GM06990 (cell line): Measurements from ENCODE around the gene SYTL2.

Source experiments
- DNase-seq: peaks from one replicate; pipeline ENCODE4 v3.0.0-alpha.2; 2011; ENCODE audit not compliant: insufficient read length; ENCODE audit errors: extremely low read depth
- H3K27me3 ChIP-seq: replicated peaks from 2 replicates; pipeline ENCODE4 v1.6.0; 2011; ENCODE audit warnings: low read length; ENCODE audit not compliant: control insufficient read depth, insufficient read depth
- H3K36me3 ChIP-seq: 2 replicates; pipeline ENCODE4 v1.5.1; 2011; ENCODE audit warnings: low read length; ENCODE audit not compliant: control insufficient read depth, insufficient read depth
- H3K4me3 ChIP-seq: replicated peaks from 2 replicates; pipeline ENCODE4 v1.5.1; 2011; ENCODE audit warnings: low read depth, mild to moderate bottlenecking, control low read depth, low read length
- CTCF ChIP-seq: IDR thresholded peaks from 2 replicates; pipeline ENCODE4 v1.5.1; 2011; ENCODE audit warnings: low read length, control low read depth, mild to moderate bottlenecking, inconsistent platforms; ENCODE audit not compliant: insufficient read depth, poor library complexity, severe bottlenecking

Gene SYTL2

DNA sequence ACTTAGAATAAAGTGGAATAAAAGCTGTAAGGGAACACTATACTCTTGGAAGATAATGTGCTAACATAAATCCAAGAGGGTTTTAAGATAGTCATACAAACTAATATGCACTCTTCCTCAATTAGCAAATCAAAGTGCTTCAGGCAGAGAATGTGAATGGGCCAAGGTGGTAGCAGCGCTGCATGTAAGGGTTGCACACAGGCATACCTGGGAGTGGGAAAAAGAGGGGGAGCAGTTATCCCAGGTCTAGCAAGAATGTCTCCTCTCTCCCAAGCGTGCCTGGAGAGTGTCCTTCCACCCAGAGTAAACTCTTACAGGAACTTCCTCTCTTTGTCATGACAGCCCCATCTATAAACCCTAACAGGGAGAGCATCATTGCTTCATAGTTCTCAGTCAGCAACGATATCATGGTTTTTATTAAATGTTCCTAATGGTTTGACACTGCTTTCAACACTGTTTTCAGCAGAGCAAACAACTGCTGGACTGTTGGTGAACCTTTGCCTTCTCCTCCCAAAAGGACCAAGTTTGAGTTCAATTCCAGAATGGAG lies 61.6 kb downstream of the SYTL2 start:
- peaks cover 1% of the 10 kb centered on the region; the same call in 1 of the 2 replicates for H3K27me3 ChIP-seq
- no peak for TF ChIP-seq CTCF
- no peaks in the 10 kb centered on the region for H3K36me3 ChIP-seq
- no peak overlapping the region for H3K4me3 ChIP-seq
- DNase-seq = no peak

DNA sequence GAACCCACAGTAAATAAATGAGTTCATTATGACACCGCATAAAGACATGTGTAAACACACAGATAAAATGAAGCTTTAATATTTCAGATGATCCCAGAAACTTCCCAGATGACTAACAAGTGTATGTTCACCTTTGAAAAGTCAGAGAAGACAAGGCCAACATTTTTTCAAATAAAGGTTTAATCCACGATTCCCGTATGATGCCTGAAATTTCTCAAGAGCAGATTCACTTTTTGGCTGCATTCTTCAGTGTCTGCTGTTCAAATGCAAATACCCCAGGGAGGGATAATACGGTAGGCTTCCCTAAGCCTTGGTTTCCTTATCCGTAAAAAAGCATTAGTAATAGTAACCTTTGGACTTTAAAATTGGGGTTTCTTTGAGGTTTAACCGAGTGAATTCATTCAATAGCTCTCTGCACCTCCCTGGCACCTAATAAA lies 62.5 kb downstream of the SYTL2 start:
- Histone ChIP-seq H3K4me3 (no peak overlapping the region), H3K27me3 (peaks cover 1% of the 10 kb centered on the region; the same call in 1 of the 2 replicates), H3K36me3 (no peaks in the 10 kb centered on the region)
- no peak for DNase-seq
- no peak for TF ChIP-seq CTCF

GRCh38 chr11:85746670-85747069 lies 64.3 kb downstream of the SYTL2 start:
- Histone ChIP-seq H3K4me3 (no peak overlapping the region), H3K27me3 (peaks cover 1% of the 10 kb centered on the region; the same call in 1 of the 2 replicates), H3K36me3 (no peaks in the 10 kb centered on the region)
- TF ChIP-seq CTCF = no peak
- DNase-seq = no peak

DNA sequence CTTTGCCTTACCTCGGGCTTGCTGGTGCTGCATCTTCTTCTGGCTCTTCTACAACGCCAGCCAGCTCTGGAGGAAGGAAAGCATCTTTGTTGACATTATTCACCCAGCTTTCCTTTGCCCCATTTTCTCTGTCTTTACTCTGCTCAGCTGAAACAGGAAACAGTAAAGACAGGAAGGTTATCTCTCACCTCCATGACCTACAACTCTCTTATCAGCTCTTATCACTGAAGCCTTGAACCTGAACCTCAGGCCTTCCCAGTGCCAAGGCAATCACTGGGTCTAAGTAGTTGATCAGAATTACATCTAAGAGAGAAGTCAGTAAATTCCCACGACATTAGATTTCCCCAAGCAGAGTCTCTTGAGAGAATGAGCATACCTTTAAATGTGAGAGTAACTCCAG lies 65.3 kb downstream of the SYTL2 start:
- Histone ChIP-seq H3K27me3 (peaks cover 1% of the 10 kb centered on the region; the same call in 1 of the 2 replicates), H3K36me3 (no peaks in the 10 kb centered on the region), H3K4me3 (no peak overlapping the region)
- TF ChIP-seq CTCF = no peak
- no peak for DNase-seq

DNA sequence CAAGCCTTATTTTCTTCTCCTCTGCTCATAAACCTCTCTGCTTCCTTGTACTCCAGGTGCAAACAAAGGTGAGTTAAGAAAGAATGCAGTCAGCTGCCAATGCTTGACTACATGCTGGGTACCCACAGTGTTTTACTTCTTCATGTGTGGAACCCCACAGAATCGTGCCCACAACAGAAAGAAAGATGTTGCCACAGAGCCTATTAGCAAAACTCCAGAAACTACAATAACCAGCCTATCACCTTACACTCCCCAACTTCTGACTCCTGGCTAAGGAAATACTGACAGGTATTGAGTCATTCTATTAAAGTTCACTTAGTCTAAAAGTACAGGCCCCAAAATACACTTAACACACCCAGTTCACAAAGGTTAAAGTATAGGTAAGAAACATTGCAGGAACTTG lies 68.1 kb downstream of the SYTL2 start:
- Histone ChIP-seq H3K4me3 (no peak overlapping the region), H3K36me3 (no peaks in the 10 kb centered on the region), H3K27me3 (no peaks in the 10 kb centered on the region)
- TF ChIP-seq CTCF = no peak
- no peak for DNase-seq

DNA sequence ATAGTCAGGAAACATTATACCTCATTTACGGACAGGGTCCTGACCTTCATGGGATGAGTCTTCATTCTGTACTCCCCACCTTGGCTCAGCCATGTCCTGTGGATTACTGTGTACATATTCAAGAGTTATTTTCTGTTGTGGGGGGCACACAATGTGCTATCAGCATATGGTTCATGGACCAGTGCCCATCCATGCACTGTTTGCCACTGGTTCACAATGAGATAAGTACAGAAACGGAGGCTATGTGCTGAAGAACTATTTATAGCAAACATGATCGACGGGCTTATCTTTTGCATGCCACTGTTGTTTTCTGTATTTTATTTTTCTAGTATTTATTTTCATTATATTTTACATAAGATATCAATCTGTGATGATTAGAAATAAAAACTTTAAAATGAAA lies 68.6 kb downstream of the SYTL2 start:
- H3K36me3 ChIP-seq = no peaks in the 10 kb centered on the region
- TF ChIP-seq CTCF = no peak

More for the DNA sequence above, 68.6 kb downstream of the SYTL2 start:
- no peak for DNase-seq
- no peak overlapping the region for H3K4me3 ChIP-seq
- H3K27me3 ChIP-seq = 0 out of 2 replicates have a peak, but pooled peaks cover 1% of the 10 kb centered on the region
